GM06990 (cell line): Measurements from ENCODE around the gene RUFY3.
A peak's percentile ranks its signal among the peaks of the same experiment; 100 is the strongest.

Source experiments
- DNase-seq: peaks from one replicate; pipeline ENCODE4 v3.0.0-alpha.2; 2011; ENCODE audit not compliant: insufficient read length; ENCODE audit errors: extremely low read depth
- H3K27me3 ChIP-seq: replicated peaks from 2 replicates; pipeline ENCODE4 v1.6.0; 2011; ENCODE audit warnings: low read length; ENCODE audit not compliant: control insufficient read depth, insufficient read depth
- H3K36me3 ChIP-seq: 2 replicates; pipeline ENCODE4 v1.5.1; 2011; ENCODE audit warnings: low read length; ENCODE audit not compliant: control insufficient read depth, insufficient read depth
- H3K4me3 ChIP-seq: replicated peaks from 2 replicates; pipeline ENCODE4 v1.5.1; 2011; ENCODE audit warnings: low read depth, mild to moderate bottlenecking, control low read depth, low read length
- CTCF ChIP-seq: IDR thresholded peaks from 2 replicates; pipeline ENCODE4 v1.5.1; 2011; ENCODE audit warnings: low read length, control low read depth, mild to moderate bottlenecking, inconsistent platforms; ENCODE audit not compliant: insufficient read depth, poor library complexity, severe bottlenecking

The RUFY3 gene

DNA sequence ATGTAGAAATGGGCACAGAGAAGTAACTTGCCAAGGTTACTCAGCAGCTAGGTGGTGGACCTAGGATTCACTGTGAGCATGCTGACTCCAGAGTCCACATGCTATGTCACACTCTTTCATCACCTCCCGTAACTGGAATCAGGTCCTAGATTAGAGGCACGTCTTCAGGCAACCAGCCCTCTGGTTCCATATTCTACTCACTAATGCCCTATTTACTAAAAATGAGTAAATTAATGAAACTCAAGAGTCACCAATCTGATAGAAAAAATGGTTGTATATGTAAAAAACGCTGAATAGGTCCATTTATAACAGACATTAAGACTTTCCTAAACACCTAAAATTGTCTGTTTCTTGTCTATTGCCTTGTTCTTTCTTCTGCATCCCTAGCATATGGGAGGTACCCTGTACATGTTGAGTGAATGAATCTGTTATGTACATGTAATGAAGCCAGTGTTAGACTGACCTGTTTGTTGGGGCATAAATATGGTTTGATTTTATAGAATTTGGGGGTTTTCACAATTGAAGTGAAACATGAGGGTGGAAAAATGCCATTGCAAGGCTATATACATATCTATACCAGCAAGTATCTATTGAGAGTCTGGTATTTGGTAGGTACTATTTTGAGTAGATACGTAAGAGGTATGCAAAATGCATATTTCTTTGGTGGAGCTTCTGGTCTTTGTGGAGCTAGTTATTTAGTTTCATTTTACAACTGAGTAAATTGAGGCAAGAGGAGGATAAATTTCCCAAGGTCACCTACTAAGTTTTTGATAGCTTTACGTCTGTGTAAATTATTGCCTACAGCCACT is 7.5 kb upstream of the RUFY3 start:
- no peaks in the 10 kb centered on the region for H3K36me3 ChIP-seq
- DNase-seq: no peak
- peak overlapping the region; percentile 32 for H3K4me3 ChIP-seq
- no peak for TF ChIP-seq CTCF
- H3K27me3 ChIP-seq: no peaks in the 10 kb centered on the region

DNA sequence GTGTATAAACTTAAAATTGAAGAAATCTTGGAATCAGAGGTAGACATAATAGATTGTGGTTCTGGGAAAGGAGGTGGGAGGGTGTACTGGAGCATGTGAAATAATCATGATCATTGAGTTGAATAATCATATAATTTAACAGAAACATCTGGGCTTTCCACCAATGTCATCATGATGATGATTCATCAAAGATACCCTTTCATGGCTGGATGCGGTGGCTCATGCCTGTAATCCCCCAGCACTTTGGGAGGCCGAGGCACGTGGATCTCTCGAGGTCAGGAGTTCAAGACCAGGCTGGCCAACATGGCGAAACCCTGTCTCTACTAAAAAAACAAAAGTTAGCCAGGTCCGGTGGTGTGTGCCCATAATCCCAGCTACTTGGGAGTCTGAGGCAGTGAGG is 6.7 kb upstream of the RUFY3 start:
- no peak for DNase-seq
- Histone ChIP-seq H3K36me3 (no peaks in the 10 kb centered on the region), H3K27me3 (no peaks in the 10 kb centered on the region), H3K4me3 (no peak overlapping the region)
- TF ChIP-seq CTCF: no peak

GRCh38 chr4:70718811-70719604 is 2.8 kb upstream of the RUFY3 start:
- Histone ChIP-seq H3K27me3 (no peaks in the 10 kb centered on the region), H3K4me3 (no peak overlapping the region), H3K36me3 (no peaks in the 10 kb centered on the region)
- no peak for TF ChIP-seq CTCF
- DNase-seq: no peak

- Histone ChIP-seq H3K27me3 (no peaks in the 10 kb centered on the region), H3K36me3 (no peaks in the 10 kb centered on the region), H3K4me3 (no peak overlapping the region)
- DNase-seq: no peak
- TF ChIP-seq CTCF: no peak
These were observed 531 bp downstream of the RUFY3 start for GRCh38 chr4:70722199-70722791.

- no peak for TF ChIP-seq CTCF
- no peaks in the 10 kb centered on the region for H3K36me3 ChIP-seq
- no peak overlapping the region for H3K4me3 ChIP-seq
- no peaks in the 10 kb centered on the region for H3K27me3 ChIP-seq
- DNase-seq: no peak
These were observed 2.7 kb downstream of the RUFY3 start for GRCh38 chr4:70724463-70724862.
